Duodenal mucosa (tissue), 2 donors: ENCODE measurements around the gene KLHL40.

Experiments
- H3K27ac ChIP-seq: one replicate; pipeline ENCODE4 v1.7.0; 2013; ENCODE audit warnings: low read depth, low read length
- H3K27me3 ChIP-seq, 2 donors: one replicate each; pipeline ENCODE4 v1.7.0; 2013; ENCODE audit warnings: low read length in 2 of 2, control low read depth in 1 of 2; ENCODE audit not compliant: insufficient read depth in 2 of 2, control insufficient read depth in 1 of 2
- H3K36me3 ChIP-seq, 2 donors: one replicate each; pipeline ENCODE4 v1.7.0; 2013; ENCODE audit warnings: low read length in 2 of 2, control low read depth in 1 of 2; ENCODE audit not compliant: insufficient read depth in 2 of 2, control insufficient read depth in 1 of 2
- H3K4me1 ChIP-seq, 2 donors: one replicate each; pipeline ENCODE4 v1.7.0; 2013; ENCODE audit warnings: low read length in 2 of 2, control low read depth in 1 of 2; ENCODE audit not compliant: insufficient read depth in 2 of 2, control insufficient read depth in 1 of 2
- H3K4me3 ChIP-seq, 2 donors: one replicate each; pipeline ENCODE4 v1.7.0; 2013; ENCODE audit warnings: low read length in 2 of 2, low read depth in 1 of 2
- H3K9ac ChIP-seq, 2 donors: one replicate each; pipeline ENCODE4 v1.7.0; 2013; ENCODE audit warnings: low read length in 2 of 2, low read depth in 1 of 2
- H3K9me3 ChIP-seq, 2 donors: one replicate each; pipeline ENCODE4 v1.7.0; 2013; ENCODE audit warnings: low read length in 2 of 2, control low read depth in 1 of 2; ENCODE audit not compliant: control insufficient read depth in 1 of 2

KLHL40 gene

GRCh38 chr3:42662813-42663535, 22.4 kb upstream of the KLHL40 start:
- H3K27me3 ChIP-seq = no peaks in the 10 kb centered on the region
- no peaks in the 10 kb centered on the region for H3K36me3 ChIP-seq
- peaks cover 0 to 7% of the 10 kb centered on the region in 2 donors for H3K4me1 ChIP-seq
- H3K4me3 ChIP-seq = no peak overlapping the region
- no peak overlapping the region for H3K27ac ChIP-seq
- H3K9me3 ChIP-seq = no peaks in the 10 kb centered on the region
- no peak overlapping the region for H3K9ac ChIP-seq

- no peak overlapping the region for H3K27ac ChIP-seq
- no peak overlapping the region for H3K9ac ChIP-seq
- H3K4me3 ChIP-seq = no peak overlapping the region
- H3K27me3 ChIP-seq = no peaks in the 10 kb centered on the region
- no peaks in the 10 kb centered on the region for H3K9me3 ChIP-seq
- peaks cover 0 to 7% of the 10 kb centered on the region in 2 donors for H3K4me1 ChIP-seq
- no peaks in the 10 kb centered on the region for H3K36me3 ChIP-seq
Observed at GRCh38 chr3:42663581-42664437, 21.5 kb upstream of the KLHL40 start.

- peaks cover 0 to 7% of the 10 kb centered on the region in 2 donors for H3K4me1 ChIP-seq
- H3K36me3 ChIP-seq = no peaks in the 10 kb centered on the region
- no peaks in the 10 kb centered on the region for H3K27me3 ChIP-seq
- no peak overlapping the region for H3K27ac ChIP-seq
- no peaks in the 10 kb centered on the region for H3K9me3 ChIP-seq
- H3K4me3 ChIP-seq = no peak overlapping the region
- H3K9ac ChIP-seq = no peak overlapping the region
Observed at GRCh38 chr3:42664438-42664803, 20.9 kb upstream of the KLHL40 start.

GRCh38 chr3:42665050-42665878, 20.1 kb upstream of the KLHL40 start:
- Histone ChIP-seq H3K9me3 (no peaks in the 10 kb centered on the region), H3K9ac (no peak overlapping the region), H3K36me3 (no peaks in the 10 kb centered on the region), H3K27me3 (no peaks in the 10 kb centered on the region), H3K4me1 (peaks cover 0 to 7% of the 10 kb centered on the region in 2 donors), H3K27ac (no peak overlapping the region), H3K4me3 (no peak overlapping the region)

- no peaks in the 10 kb centered on the region for H3K27me3 ChIP-seq
- H3K9ac ChIP-seq = no peak overlapping the region
- H3K27ac ChIP-seq = no peak overlapping the region
- peaks cover 0 to 7% of the 10 kb centered on the region in 2 donors for H3K4me1 ChIP-seq
- H3K36me3 ChIP-seq = no peaks in the 10 kb centered on the region
- H3K9me3 ChIP-seq = no peaks in the 10 kb centered on the region
- H3K4me3 ChIP-seq = no peak overlapping the region
Observed at GRCh38 chr3:42666022-42666421, 19.3 kb upstream of the KLHL40 start.

GRCh38 chr3:42666577-42666998, 18.7 kb upstream of the KLHL40 start:
- Histone ChIP-seq H3K36me3 (no peaks in the 10 kb centered on the region), H3K9me3 (no peaks in the 10 kb centered on the region), H3K9ac (no peak overlapping the region), H3K4me3 (no peak overlapping the region), H3K4me1 (peaks cover 0 to 7% of the 10 kb centered on the region in 2 donors), H3K27ac (no peak overlapping the region), H3K27me3 (no peaks in the 10 kb centered on the region)

- peaks cover 0 to 7% of the 10 kb centered on the region in 2 donors for H3K4me1 ChIP-seq
Observed at GRCh38 chr3:42667096-42667522, 18.2 kb upstream of the KLHL40 start.

GRCh38 chr3:42667523-42668412, 17.6 kb upstream of the KLHL40 start:
- no peak overlapping the region for H3K4me3 ChIP-seq

More at GRCh38 chr3:42667096-42667522, 18.2 kb upstream of the KLHL40 start:
- no peaks in the 10 kb centered on the region for H3K9me3 ChIP-seq
- H3K4me3 ChIP-seq = no peak overlapping the region
- H3K9ac ChIP-seq = no peak overlapping the region
- no peaks in the 10 kb centered on the region for H3K36me3 ChIP-seq
- no peak overlapping the region for H3K27ac ChIP-seq
- no peaks in the 10 kb centered on the region for H3K27me3 ChIP-seq

GRCh38 chr3:42668413-42668760, 16.9 kb upstream of the KLHL40 start:
- no peaks in the 10 kb centered on the region for H3K9me3 ChIP-seq
- H3K4me3 ChIP-seq = no peak overlapping the region
- no peak overlapping the region for H3K27ac ChIP-seq
- no peaks in the 10 kb centered on the region for H3K27me3 ChIP-seq
- no peak overlapping the region for H3K9ac ChIP-seq
- peaks cover 0 to 7% of the 10 kb centered on the region in 2 donors for H3K4me1 ChIP-seq
- no peaks in the 10 kb centered on the region for H3K36me3 ChIP-seq

More at GRCh38 chr3:42667523-42668412, 17.6 kb upstream of the KLHL40 start:
- H3K27me3 ChIP-seq = no peaks in the 10 kb centered on the region
- no peaks in the 10 kb centered on the region for H3K9me3 ChIP-seq
- H3K4me1 ChIP-seq = peaks cover 0 to 7% of the 10 kb centered on the region in 2 donors
- H3K36me3 ChIP-seq = no peaks in the 10 kb centered on the region
- no peak overlapping the region for H3K27ac ChIP-seq
- H3K9ac ChIP-seq = no peak overlapping the region
